GM19438 (cell line): ENCODE measurements around the gene HMGCLL1.

Source experiments
- ATAC-seq: cut with Tn5 transposase; IDR thresholded peaks from one replicate; pipeline ENCODE4 v1.9.1; 2021; ENCODE audit warnings: low read depth; ENCODE audit not compliant: unreplicated experiment

HMGCLL1 gene

DNA sequence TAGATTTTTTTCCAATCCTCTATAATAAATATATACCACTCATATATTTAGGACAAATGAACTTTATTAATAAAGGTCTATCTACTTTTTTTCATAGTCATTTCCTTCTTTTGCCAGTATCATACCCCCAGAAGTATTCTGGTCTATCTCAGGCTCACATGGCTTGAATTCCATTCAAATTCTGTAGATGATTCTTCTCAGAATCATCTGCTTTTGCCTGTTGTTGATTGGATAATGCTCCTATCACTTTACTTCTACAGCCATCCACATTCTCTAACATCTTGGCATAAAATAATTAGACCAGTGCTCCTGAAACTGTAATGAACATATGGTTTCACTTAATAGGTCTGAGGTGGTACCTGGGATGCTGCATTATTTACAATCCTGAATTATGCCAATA is 130.5 kb downstream of the HMGCLL1 start:
- ATAC-seq = no peak

DNA sequence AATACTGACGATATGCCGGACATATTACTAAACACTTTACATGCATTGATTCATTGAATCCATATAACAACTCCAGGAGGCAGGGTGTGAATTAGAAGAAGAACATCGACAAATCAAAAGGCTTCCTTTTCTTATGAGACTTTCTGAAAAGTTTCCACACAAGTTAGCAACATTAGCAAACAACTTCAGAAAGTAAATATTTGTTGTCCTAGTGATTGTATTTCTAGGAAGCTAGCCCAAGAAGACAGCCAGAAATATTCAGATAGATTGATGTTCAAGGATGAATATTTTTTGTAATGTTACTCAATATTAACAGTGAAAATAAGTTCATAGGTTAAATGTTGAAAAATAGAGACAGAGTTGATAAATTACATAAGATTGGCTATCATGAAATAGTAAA is 131.1 kb downstream of the HMGCLL1 start:
- no peak for ATAC-seq

DNA sequence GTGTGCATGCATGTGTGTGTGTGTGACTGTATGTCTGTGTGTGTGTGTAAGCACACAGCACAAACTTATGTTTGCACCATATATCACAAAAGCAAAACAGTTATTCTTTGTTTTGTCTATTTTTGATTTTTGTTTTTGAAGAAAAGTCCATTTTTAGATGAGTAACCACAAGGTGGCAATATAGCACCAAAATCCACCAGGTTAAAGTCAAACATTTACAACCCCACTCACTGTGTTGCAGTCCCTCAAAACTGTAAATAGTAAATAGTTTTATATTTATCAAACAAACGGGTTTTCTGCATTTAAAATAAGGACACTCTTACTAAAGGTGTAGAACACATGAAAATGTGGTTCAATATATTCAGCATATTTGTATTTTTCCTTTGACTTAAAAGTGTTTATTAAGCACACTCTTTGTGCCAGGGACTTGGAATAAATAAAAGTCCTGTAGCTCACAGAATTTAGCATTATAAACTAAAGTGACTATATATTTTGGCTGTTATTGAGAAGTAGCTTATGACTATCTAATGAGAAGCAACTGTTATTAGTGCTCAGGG is 133.3 kb downstream of the HMGCLL1 start:
- no peak for ATAC-seq

DNA sequence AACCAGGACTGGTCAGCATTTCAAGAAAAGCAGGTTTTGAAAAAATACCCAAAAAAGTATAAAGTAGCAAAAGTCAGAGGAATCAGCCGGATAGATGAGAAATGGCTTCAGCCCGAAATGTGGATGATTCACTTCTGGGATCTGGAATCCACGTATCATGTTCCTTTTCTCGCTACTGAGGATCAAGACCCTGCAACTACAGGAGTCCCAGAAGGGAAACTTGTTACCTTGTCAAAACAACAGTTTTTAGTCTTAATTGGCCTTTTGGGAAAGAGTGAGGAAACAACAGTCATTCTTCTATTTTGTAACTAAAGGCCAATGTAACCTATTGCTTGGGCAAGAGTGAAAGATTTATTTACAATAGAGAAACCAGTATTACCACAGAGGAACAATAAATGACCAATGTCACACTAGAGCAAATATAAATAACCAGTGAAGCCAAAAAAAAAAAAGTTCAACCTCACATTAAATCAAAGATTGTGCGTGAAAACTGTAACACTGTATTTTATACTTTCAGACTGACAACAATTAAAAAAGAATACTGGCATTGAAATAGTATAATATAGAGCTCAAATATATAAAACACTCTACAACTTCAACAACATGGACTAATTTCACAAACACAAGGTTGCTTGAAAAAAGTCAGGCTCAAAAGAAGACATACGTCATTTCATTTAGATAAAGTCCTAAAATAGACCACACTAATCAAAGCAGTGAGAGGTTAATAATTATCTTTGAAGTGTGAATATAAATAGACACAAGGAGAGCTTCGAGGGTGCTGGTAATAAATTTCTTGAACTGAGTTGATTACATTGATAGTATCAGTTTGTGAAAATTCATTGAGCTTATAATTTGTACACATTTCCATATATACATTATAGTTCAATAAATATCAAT is 135.5 kb downstream of the HMGCLL1 start:
- ATAC-seq = no peak

DNA sequence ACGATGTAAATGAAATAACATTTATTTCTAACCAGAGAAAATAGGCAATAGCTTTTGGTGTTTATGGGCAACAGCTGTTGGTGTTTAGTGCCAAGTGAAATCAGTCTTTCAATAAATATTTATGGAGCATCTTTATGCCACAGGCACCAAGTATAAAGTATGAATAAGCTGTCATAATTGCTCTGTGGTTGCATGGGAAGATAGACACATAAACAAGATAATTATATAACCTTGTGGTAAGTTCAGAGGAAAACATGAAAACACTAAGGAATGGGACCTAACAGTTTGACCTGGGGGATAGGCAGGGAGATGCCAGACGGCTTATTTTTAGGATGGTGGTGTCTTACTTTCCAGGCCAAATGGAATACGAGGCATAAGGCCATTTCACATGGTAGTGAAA is 140.8 kb downstream of the HMGCLL1 start:
- ATAC-seq = no peak

DNA sequence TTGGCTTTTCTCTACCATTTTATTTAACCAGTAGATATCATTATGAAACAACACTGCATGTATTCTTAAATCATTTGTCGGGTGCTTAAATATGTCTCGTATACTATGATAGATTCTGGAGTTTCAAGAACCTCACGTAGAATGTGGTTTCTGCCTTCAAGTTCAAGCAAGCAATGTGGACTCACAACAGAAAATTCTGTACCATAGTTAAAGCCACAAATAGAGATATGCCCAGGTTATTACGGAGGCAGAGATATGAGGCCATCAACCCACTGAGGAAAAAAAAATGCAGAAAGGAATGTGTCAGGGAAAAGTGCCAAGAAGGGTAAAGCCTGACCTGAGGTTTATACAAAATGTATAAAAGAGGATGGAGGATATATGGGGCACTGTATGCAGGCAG is 141.9 kb downstream of the HMGCLL1 start:
- ATAC-seq = no peak

DNA sequence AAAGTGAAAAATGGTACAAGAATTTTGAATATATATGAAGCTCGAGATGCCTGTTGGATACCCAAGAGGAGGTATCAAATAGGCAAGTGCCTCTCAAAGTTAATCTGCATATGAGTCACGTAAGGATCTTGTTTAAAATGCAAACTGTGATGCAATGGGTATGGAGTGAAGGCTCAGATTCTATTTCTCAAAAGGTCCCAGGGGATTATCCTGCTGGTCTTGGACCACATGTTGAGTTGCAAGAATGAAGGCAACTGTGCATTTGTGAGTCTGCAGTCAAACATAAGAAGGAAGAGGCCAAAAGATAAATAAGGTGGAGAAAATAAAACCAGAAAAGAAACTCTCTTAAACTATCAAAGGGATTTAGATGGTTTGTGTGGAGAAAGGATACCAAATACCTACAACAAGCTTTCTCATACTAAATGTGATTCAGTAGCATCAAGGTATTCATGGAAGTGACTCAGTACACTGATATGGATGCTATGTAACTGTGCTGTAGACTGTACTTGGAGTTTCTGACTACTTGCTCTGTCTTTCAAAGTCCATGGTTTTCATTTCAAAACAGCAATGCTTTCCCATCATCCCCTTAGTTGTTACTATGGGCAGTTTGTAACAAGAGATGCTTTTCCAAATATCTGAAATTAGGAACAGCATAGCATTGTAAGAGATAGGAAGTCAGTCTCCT is 145.4 kb downstream of the HMGCLL1 start:
- no peak for ATAC-seq

DNA sequence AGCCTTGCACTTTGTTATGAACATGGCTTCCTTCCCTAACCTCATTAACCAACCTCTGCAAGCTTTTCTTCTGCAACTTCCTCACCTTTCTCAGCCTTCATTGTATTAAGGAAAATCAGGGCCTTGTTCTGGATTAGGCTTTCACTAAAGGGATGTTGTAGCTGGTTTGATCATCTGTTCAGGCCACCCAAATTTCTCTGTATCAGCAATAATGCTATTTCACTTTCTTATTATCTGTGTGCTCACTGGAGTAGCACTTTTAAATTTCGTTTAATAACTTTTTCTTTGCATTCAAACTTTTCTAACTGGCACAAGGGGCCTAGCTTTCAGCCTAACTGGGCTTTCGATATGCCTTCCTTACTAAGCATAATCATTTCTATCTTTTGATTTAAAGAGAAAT is 155.1 kb downstream of the HMGCLL1 start:
- ATAC-seq = no peak

DNA sequence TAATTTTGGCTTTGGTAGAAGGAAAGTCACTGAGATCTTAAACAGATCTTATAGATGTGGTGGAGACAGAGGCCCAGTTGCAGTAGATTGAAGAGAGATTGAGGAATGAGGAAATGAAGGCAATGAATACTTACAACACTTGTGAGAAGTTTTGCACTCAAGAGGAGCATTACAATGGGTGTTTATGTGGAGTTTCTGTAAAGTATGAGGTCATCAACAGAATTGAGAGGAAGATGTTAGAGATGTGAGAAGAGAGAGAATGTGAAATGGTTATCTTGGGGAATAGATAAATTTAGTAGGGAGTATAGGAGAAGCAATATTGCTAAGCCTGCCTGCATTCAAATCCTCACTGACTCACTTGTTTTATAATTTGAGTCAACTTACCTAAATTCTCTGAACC is 168.3 kb downstream of the HMGCLL1 start:
- no peak for ATAC-seq

DNA sequence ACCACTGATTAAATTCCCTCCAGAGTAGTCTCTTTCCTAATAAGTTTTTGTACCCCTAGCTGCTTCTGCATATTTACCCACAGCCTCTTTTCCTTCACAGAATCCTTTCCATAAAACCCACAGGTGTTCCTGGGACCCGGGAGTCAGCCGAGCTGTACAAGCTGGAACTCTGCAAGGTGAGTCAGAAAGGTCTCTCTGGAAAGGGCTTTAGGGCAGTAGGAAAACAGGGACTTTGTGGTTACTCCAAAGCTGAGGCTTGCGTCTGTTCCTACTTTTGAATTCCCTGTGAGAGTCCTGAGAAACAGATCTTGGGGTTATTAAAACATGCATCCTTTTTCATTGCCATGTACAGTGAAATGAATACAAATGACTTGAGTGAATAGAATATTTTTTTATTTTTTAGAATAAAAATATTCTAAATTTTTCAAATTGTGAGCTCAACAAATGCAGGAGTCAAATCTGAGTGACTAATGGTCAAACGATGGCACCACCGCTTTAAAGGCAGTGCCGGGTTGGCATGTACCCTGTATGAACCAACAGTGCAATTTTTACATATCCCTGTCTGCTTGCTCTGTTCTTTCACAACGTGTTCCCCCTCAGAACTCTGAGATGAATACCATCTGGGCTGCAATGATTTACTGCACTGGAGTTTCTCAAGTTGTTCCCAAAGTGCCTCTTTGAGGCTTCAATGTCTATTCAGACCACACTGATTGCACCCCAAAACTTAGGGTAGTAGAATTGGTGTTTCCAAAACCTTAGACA is 173.3 kb downstream of the HMGCLL1 start:
- no peak for ATAC-seq

DNA sequence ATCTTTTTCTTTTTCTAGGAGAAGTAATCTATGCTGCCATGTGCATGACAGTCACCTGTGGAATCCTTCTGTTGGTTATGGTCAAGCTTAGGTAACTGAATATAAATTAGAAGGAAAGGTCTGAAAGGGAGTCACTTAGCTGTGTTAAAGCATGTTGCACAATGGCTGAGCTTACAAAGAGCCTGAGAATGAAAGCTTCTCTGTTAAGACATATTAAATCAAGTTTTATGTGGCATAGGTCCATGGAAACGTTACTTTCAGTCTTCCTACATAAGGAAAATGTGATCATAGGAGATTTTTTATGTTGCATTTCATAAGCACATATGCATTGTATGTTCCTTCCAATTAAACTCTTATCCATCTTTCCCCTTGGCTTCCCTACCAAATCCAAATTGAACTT is 179.6 kb downstream of the HMGCLL1 start:
- ATAC-seq = no peak

DNA sequence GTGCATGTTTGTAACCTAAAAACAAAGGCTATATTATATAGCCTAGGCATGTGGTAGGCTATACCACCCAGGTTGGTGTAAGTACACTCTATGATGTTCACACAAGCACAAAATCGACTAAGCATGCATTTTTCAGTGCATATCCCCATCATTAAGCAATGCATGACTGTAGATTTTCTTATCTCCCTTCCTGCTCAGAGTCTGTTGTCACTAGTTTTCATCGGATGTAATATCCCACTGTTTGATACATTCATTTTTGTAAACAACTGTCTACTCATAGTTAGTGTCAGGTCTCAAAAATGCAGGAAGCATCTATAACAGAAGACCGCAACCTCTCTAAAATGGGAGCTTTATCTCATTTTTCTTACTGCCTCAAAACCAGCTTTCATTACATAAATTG is 181.0 kb downstream of the HMGCLL1 start:
- ATAC-seq = no peak

DNA sequence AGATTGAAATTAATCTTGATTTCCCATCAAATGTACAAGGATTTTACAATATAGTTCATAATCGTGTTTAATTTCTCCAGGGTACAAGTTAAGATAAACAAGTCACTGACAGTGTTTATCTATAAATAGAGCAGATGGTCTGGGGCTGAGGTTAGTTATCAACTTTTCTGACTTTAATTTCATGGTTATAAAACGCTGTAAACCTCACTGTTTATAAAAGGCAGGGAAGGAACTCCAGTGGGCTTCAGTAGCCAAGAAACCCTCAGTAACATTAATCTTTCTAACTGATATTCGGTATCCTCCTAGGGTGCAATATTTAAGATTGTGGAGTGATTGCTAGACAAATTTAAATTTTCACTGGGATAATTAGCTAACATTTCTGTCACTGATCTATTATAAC is 183.1 kb downstream of the HMGCLL1 start:
- ATAC-seq = no peak

DNA sequence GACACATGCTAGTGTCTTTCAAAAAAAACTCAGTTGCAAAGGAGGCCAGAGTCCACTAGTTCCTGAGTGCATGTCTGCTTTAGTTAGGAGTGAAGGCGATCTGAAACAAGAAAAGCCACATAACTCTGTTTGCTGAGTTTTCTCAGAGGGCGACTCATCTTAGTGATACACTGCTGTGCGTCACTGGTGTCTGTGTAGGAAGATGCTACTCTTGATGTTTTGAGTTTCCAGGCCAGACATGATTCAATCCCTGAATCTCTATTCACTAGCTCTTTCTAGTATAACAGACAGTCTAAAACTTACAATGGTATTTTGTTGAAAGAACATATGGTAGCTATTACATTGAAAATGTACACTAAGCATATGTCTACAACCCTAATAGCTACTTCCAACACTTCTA is 190.8 kb downstream of the HMGCLL1 start:
- no peak for ATAC-seq
